Activated CD8-positive, alpha-beta memory T cell treated with anti-CD3 and anti-CD28 coated beads, Interleukin-2, amount 10 ng/mL, durations not matched to agents 7 days and 5 days (primary cell): Measurements from ENCODE around the gene CTSE. TPM values are rescaled to one million over a fixed set of nuclear protein-coding genes. Genes with fewer than 3 reads are reported as not detected.
"Not testable (repeated sequence)": the region's sequence is repeated elsewhere in the genome, so short reads cannot be mapped to it uniquely, and the experiment has no call there.

Source experiments
- ATAC-seq: fragments of 150-1000 bp; cut with Tn5 transposase; one replicate; pipeline ENCODE4 v1.10.0; 2021; ENCODE audit warnings: moderate library complexity
- CTCF ChIA-PET: fragments of 350-600 bp; sonication (Branson Sonifier 250); formaldehyde crosslinking; loops from one replicate; lab custom pipeline; 2021; ENCODE audit warnings: antibody characterized with exemption; lab: Charles Lee
- DNase-seq: peaks from one replicate; pipeline ENCODE4 v3.0.0-alpha.2; 2020
- H3K27ac Mint-ChIP-seq: one replicate; pipeline ENCODE4 v1.8.0; 2021; ENCODE audit warnings: mild to moderate bottlenecking, mixed read lengths
- H3K27me3 Mint-ChIP-seq: one replicate; pipeline ENCODE4 v1.8.0; 2021; ENCODE audit warnings: mixed read lengths
- H3K36me3 Mint-ChIP-seq: one replicate; pipeline ENCODE4 v1.8.0; 2021; ENCODE audit warnings: mild to moderate bottlenecking, mixed read lengths
- H3K4me1 Mint-ChIP-seq: one replicate; pipeline ENCODE4 v1.8.0; 2021; ENCODE audit warnings: mixed read lengths
- H3K4me3 Mint-ChIP-seq: one replicate; pipeline ENCODE4 v1.8.0; 2021; ENCODE audit warnings: mild to moderate bottlenecking, moderate library complexity, mixed read lengths
- H3K9me3 Mint-ChIP-seq: one replicate; pipeline ENCODE4 v1.8.0; 2022; ENCODE audit warnings: low read depth, mixed read lengths
- total RNA-seq, 2 experiments: library from RNA; stranded (reverse); gene quantifications; one replicate each; pipeline ENCODE4 v1.2.3, GENCODE V29; 2021

The CTSE gene
- total RNA-seq, 2 experiments from 2014 or later: not detected

GRCh38 chr1:206004826-206005225, 18.9 kb downstream of the CTSE start:
- Mint-ChIP-seq H3K27me3 (peaks cover 6% of the 10 kb centered on the region), H3K4me3 (no peak overlapping the region), H3K27ac (no peak overlapping the region), H3K4me1 (peaks cover 9% of the 10 kb centered on the region), H3K36me3 (no peaks in the 10 kb centered on the region), H3K9me3 (peaks cover 4% of the 10 kb centered on the region)
- CTCF ChIA-PET: interaction anchor here (1.8 kb wide), 1 partner anchor 28 kb away, joined by 4 read pairs; no protein-coding TSS in a partner anchor
- no peak for ATAC-seq
- DNase-seq: no peak

GRCh38 chr1:206003854-206004800, 19.6 kb downstream of the CTSE start:
- no peak for ATAC-seq
- peaks cover 6% of the 10 kb centered on the region for H3K27me3 Mint-ChIP-seq
- CTCF ChIA-PET: no interaction called here
- H3K4me3 Mint-ChIP-seq: no peak overlapping the region
- no peak overlapping the region for H3K27ac Mint-ChIP-seq
- H3K9me3 Mint-ChIP-seq: peaks cover 4% of the 10 kb centered on the region
- H3K4me1 Mint-ChIP-seq: peaks cover 9% of the 10 kb centered on the region
- H3K36me3 Mint-ChIP-seq: no peaks in the 10 kb centered on the region
- no peak for DNase-seq

- Mint-ChIP-seq H3K4me3 (no peak within 1 kb of the TSS), H3K27me3 (peaks cover 4% of the 10 kb centered on the region), H3K36me3 (no peaks in the 10 kb centered on the region), H3K27ac (no peak within 1 kb of the TSS), H3K4me1 (peaks cover 9% of the 10 kb centered on the region), H3K9me3 (peaks cover 4% of the 10 kb centered on the region)
- ATAC-seq (no peak), DNase-seq (no peak)
- CTCF ChIA-PET: no interaction called here
Measured at GRCh38 chr1:206002871-206003801, 20.6 kb downstream of the CTSE start, which contains the start of gene RAB7B. Gene RAB7B (minus strand): TSS chr1:206003395. CDS start chr1:205994135, 9,260 bp downstream.

- ATAC-seq: no peak
- peaks cover 4% of the 10 kb centered on the region for H3K9me3 Mint-ChIP-seq
- DNase-seq: no peak
- no peaks in the 10 kb centered on the region for H3K36me3 Mint-ChIP-seq
- no peak overlapping the region for H3K4me3 Mint-ChIP-seq
- peaks cover 10% of the 10 kb centered on the region for H3K27me3 Mint-ChIP-seq
- H3K4me1 Mint-ChIP-seq: peaks cover 9% of the 10 kb centered on the region
- CTCF ChIA-PET: no interaction called here
- no peak overlapping the region for H3K27ac Mint-ChIP-seq
Measured at GRCh38 chr1:206002160-206002559, 21.5 kb downstream of the CTSE start.

GRCh38 chr1:206001476-206001888, 22.2 kb downstream of the CTSE start:
- Mint-ChIP-seq H3K27me3 (peaks cover 12% of the 10 kb centered on the region), H3K36me3 (no peaks in the 10 kb centered on the region), H3K4me3 (no peak overlapping the region), H3K9me3 (peaks cover 4% of the 10 kb centered on the region), H3K27ac (no peak overlapping the region), H3K4me1 (peaks cover 9% of the 10 kb centered on the region)
- DNase-seq (no peak), ATAC-seq (no peak)
- CTCF ChIA-PET: no interaction called here

- Mint-ChIP-seq H3K9me3 (peaks cover 4% of the 10 kb centered on the region), H3K4me1 (peaks cover 9% of the 10 kb centered on the region), H3K36me3 (no peaks in the 10 kb centered on the region), H3K4me3 (no peak overlapping the region), H3K27me3 (peaks cover 9% of the 10 kb centered on the region), H3K27ac (no peak overlapping the region)
- DNase-seq (no peak), ATAC-seq (no peak)
- CTCF ChIA-PET: interaction anchor here (1.8 to 2.3 kb wide), 3 partner anchors 15 to 24 kb away, joined by 6 to 8 read pairs (median 7); no protein-coding TSS in a partner anchor
Measured at GRCh38 chr1:206000641-206001339, 22.9 kb downstream of the CTSE start.

- no peaks in the 10 kb centered on the region for H3K9me3 Mint-ChIP-seq
- H3K27ac Mint-ChIP-seq: no peak overlapping the region
- ATAC-seq (no peak), DNase-seq (no peak)
- H3K27me3 Mint-ChIP-seq: peaks cover 14% of the 10 kb centered on the region
- no peaks in the 10 kb centered on the region for H3K36me3 Mint-ChIP-seq
- no peaks in the 10 kb centered on the region for H3K4me1 Mint-ChIP-seq
- CTCF ChIA-PET: interaction anchor here (1.0 to 2.3 kb wide), 6 partner anchors 16 to 340 kb away, joined by 3 to 8 read pairs (median 3); no protein-coding TSS in a partner anchor
- no peak overlapping the region for H3K4me3 Mint-ChIP-seq
Measured at GRCh38 chr1:205998457-205999241, 25.0 kb downstream of the CTSE start.

GRCh38 chr1:205996641-205997040, 27.1 kb downstream of the CTSE start:
- H3K9me3 Mint-ChIP-seq, H3K27ac Mint-ChIP-seq, DNase-seq, H3K4me1 Mint-ChIP-seq, H3K36me3 Mint-ChIP-seq, ATAC-seq, H3K4me3 Mint-ChIP-seq: not testable (repeated sequence)
- CTCF ChIA-PET: interaction anchor here (3.1 kb wide), 1 partner anchor 19 kb away, joined by 12 read pairs; no protein-coding TSS in a partner anchor
- peaks cover 22% of the 10 kb centered on the region for H3K27me3 Mint-ChIP-seq

- Mint-ChIP-seq H3K9me3 (no peaks in the 10 kb centered on the region), H3K27ac (no peak overlapping the region), H3K4me3 (no peak overlapping the region), H3K36me3 (no peaks in the 10 kb centered on the region), H3K27me3 (peaks cover 34% of the 10 kb centered on the region), H3K4me1 (no peaks in the 10 kb centered on the region)
- DNase-seq: no peak
- no peak for ATAC-seq
- CTCF ChIA-PET: interaction anchor here (1.2 to 1.5 kb wide), 2 partner anchors 112 to 202 kb away, joined by 3 read pairs; no protein-coding TSS in a partner anchor
Measured at GRCh38 chr1:205994346-205994745, 29.3 kb downstream of the CTSE start.

- no peak for ATAC-seq
- H3K9me3 Mint-ChIP-seq: no peaks in the 10 kb centered on the region
- no peaks in the 10 kb centered on the region for H3K4me1 Mint-ChIP-seq
- H3K27me3 Mint-ChIP-seq: peaks cover 34% of the 10 kb centered on the region
- CTCF ChIA-PET: interaction anchor here (0.8 to 2.9 kb wide), 6 partner anchors 15 to 201 kb away, joined by 3 to 10 read pairs (median 3); no protein-coding TSS in a partner anchor
- H3K36me3 Mint-ChIP-seq: no peaks in the 10 kb centered on the region
- no peak overlapping the region for H3K4me3 Mint-ChIP-seq
- H3K27ac Mint-ChIP-seq: no peak overlapping the region
- DNase-seq: no peak
Measured at GRCh38 chr1:205993068-205993467, 30.6 kb downstream of the CTSE start.

- DNase-seq (no peak), ATAC-seq (no peak)
- Mint-ChIP-seq H3K4me3 (no peak overlapping the region), H3K27me3 (peaks cover 29% of the 10 kb centered on the region), H3K36me3 (no peaks in the 10 kb centered on the region), H3K9me3 (no peaks in the 10 kb centered on the region), H3K27ac (no peak overlapping the region), H3K4me1 (no peaks in the 10 kb centered on the region)
- CTCF ChIA-PET: interaction anchor here (0.8 to 2.9 kb wide), 3 partner anchors 15 to 20 kb away, joined by 3 to 10 read pairs (median 3); no protein-coding TSS in a partner anchor
Measured at GRCh38 chr1:205992218-205992882, 31.3 kb downstream of the CTSE start.
